GM19372 (cell line): ENCODE results near the gene SYNDIG1.

Experiments used
- ATAC-seq: cut with Tn5 transposase; IDR thresholded peaks from one replicate; pipeline ENCODE4 v1.9.1; 2021; ENCODE audit warnings: mild to moderate bottlenecking, low read depth, moderate library complexity; ENCODE audit not compliant: unreplicated experiment

The SYNDIG1 gene

DNA sequence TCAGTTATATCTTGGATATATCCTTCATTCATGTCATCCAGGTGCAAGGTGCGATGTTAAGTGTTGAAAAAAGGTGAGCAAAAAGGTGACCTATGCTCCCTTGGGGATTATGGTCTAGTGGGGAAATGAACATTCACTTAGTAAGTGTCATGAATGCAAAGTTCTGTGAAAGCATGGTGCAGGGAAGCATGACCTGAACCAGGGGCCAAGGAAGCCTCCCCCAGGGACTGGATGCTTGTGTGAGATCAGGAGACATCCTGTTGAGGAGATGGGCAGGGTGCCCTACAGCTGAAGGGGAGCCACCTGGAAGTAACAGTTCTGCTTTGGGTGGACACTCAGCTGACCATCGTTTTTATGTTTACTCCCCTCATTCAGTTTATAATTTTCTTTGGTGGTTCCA lies 179.5 kb downstream of the SYNDIG1 start:
- no peak for ATAC-seq

DNA sequence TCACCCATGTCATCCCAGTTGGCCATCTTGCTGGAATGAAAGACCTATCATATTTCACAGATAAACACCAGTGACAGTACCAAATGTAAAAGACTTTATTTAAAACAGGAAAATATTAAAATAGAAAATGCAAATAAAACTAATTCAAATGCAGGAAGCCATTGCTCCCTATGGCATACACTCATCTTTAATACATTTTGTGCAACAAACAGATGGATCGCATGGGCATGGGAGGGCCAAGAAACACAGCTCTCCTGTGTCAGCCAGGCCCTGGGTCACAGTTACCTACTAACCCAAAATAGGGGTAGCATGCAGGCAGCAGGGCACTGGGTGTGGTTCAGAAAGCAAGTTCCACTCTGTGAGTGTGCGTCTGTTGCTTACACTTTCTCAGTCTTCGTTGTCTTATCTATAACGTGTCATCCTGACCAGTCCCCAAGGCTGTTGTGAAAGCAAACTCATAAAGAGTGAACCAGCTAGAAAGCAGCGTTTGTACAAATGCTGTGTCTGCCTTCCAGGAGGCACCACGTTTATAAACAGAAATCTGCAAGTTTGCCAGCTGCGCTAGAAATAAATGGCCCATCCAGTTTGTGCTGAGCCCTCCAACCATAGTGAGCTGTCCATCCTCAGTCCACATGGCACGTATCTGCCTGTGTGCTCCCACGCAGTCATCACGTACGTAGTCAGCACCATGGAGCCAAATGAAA lies 180.5 kb downstream of the SYNDIG1 start:
- ATAC-seq, result no peak

DNA sequence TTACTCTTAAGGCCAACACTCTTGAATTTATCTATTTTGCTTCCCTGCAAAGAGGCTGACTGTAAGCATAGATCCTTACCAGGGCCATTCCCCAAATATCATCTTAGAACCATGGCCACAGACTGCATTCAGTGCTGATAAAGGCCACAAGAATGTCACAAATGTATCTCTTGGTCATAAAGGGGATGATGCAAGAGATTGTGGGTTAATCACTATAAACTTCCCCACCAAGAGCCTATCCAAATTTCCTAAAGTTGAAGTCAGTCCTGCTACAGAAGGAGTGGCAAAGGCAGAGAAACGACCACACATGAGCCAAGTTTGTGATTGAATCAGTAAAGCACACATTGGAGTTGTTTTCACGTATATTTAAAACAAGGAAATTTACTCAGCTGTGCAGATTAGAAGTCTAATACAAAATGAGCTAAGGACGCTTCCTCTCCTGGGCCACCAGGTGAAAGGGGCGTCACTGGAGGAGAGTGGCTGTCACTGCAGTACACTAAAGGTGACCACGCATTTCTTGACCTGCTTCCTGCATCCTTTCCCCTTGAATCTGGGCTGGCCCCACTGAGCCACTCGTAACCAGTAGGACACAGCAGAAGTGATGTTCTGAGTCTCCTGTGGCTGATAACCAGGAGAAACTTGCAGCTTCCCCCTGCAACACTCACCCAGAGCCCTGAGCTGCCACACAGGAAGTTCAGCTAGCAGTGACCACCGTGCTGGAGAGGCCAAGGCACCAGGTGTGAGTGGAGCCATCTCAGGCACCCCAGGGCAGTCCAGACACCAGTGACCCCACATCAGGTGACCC lies 181.9 kb downstream of the SYNDIG1 start:
- no peak for ATAC-seq

DNA sequence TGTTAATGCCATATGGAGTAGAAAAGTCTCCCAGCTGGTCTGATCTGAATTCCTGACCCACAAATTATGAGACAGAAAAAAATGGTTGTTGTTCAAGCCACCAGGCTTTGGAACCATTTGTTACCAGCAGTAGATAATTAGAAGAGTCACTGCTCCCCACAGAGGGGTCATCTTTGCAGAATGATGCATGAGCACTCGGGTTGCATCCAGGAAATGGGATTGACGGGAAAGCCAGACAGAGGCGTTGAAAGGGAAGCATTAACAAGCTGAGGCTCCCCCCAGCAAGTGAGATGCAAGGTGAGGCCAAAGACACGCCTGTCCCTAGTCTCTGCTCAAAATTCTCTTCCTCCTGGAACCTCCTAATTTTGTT lies 182.5 kb downstream of the SYNDIG1 start:
- ATAC-seq, result no peak

DNA sequence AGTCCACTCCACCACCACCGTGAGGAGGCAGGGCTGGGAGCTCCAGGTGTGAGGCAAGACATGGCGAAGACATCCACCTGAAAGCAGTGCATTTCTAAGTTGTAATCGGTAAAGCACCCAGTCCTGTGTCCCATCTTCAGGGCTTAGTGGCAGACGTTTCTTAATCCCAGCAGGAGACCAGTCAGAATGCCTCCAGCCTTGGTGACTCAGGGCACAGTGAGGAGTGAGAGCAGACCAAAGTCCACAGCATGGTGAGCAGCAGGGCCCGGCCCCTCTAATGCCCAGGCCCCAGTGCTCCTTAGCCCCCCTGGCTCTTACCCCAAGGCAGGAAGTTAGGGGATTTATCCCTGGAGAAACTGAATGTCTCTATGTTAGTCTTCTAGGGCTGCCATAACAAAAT lies 183.9 kb downstream of the SYNDIG1 start:
- ATAC-seq, result no peak

DNA sequence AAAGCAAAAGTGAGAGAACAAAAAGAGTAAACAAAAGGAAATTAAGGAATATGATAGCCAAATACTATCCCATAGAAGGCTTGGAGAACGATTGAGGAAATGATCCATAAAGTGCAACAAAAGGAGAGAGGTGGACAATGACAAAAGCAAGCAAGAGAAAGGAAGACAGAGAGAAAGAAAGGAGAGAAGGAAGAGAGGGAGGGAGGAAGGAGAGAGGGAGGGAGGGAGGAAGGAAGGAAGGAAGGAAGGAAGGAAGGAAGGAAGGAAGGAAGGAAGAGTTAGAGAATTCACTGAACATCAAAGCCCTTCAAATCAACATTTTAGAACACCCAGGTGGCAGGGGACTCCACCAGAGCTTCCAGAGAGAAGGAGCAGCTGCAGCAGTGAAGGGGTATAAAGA lies 185.0 kb downstream of the SYNDIG1 start:
- ATAC-seq, result no peak

DNA sequence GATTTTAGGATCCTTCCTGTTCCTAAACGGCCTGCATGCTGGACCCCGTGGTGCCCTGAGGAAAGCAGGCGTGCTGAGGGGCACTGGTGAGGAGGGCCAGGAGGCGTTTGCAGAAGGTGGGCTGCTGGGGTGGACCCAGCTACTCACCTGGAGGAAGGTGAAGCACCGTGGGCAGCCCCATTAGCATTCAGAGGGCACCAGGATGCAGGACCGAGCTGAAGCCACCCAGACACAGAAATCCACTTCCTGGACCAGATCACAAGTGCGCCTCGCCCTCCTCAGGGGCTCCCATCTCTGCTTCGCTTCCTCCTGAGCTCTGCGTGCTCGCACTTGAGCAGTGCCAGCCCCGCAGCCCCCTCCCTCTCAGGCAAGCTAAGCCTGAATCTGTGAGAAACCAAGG lies 187.0 kb downstream of the SYNDIG1 start:
- no peak for ATAC-seq

DNA sequence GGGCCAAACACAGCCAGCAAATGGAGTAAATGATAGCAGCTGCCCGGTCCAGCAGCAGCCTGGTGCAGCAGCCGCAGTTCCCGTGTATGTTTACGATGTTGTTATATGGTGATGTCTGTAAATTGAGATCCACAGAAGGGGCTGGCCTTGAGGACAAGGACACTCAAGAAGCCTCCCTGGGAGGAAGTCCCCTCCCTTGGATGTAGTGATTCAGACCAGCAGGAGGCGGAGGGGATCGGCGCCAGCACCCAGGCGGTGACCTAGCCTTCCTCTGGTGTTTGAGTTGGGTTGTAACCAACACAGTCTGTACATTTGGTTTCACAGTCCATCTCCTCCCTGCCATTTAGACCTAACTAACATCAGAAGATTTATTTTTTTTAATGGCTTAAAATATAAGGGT lies 187.8 kb downstream of the SYNDIG1 start:
- ATAC-seq, result no peak

DNA sequence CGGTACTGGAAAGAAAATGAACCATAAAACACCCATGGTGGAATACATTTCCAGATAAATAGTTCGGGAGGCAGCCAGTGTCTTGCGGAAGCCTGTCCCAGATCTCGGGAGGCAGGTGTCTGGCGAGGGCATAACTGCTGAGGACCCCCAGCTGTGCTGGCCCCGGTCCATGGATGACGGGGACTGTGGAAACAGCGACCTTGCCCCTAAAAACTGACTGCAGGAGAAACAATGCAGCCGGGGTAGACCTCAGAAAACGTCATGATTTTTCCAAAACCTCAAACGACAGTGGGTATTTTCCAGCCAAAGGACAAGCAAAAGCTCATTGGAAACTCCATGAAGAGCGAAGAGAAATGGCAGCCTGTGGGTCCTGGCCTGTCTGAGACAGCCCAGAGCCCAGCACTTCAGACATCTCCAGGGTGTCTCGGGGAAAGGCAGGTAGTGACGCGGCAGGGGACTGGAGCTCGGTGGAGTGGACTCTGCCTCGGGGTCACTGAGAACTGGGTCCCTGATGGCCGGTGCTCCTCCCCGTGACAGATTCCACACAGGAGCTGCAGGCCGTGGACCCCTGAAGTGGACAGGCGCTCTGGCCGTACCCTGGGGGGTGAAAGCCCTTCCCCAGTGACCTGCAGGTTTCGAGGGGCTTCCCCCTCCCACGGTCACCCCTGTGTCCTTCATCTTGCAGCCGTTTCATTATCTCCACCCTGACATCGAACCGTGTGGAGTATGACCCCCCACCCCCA lies 188.6 kb downstream of the SYNDIG1 start:
- ATAC-seq, result no peak

DNA sequence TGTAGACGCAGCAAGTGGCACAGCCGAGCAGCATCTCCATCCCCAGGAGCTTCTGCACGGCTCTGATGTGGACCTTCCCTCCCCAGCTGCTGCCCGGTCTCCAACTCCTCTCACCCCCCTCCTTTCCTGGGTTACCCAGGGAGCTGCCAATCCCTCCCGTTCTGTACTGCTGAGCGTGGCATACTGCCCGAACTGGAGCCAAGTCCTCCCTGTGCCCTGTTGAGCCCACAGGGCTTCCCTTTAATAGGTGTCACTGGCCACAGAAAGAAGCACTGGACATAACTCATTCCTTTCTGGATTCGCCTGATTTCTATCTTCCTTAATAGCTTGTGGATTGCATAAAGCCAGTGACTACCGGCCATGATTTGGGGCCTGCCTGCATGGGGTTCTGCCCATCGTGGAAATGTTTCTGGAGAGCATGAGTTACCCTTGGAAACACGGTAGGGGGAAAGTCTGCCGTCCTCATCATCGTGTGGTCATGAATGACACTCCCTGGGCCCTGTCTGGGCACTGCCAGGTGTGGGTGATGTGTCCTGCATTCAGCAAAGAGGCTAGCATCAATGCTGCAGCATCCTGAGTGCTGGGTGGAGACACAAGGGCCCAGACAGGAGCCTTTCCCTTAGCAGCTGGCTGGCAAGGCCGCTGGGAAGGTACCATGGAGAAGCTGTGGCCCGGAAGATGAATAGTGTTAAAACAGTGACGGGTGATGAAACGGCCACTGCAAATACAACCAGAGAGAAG lies 189.7 kb downstream of the SYNDIG1 start:
- ATAC-seq, result no peak

DNA sequence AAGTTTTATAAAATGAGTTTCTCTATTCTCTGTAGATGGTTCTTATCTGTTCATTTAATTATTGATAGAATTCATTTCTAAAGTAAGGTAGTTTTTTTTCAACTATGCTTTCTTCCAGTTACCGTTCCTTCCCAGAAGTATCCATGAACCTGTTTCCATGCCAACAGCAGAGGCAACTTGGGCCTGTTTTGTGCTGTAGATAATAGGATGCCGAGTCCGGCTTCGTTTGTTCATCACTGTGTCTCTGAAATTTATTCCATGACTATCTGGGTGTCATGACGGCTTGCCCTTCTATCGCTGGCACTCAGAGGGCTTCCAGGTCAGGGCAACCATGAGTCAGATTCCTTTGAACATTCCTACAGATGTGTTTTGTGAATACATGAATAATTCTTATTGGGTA lies 190.4 kb downstream of the SYNDIG1 start:
- ATAC-seq, result no peak

DNA sequence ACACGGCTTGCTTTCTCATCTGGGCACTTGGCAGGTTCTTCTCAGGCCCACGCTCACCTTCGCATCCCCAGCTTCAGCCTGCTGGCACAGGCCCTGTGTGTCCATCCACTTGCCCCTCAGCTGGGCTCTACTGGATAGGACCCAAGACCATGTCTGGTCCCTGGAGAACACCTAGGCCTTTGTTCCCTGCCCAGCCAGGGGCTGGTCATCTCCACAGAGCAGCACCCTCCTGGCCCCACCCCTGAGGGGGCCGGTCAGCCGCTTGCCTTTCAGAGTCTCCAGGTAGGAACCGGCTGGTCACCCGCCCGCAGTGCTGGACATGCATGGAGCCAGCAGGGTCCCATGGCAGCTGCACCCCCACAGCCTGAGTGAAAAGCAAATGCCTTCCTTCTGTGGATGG lies 191.2 kb downstream of the SYNDIG1 start:
- no peak for ATAC-seq

DNA sequence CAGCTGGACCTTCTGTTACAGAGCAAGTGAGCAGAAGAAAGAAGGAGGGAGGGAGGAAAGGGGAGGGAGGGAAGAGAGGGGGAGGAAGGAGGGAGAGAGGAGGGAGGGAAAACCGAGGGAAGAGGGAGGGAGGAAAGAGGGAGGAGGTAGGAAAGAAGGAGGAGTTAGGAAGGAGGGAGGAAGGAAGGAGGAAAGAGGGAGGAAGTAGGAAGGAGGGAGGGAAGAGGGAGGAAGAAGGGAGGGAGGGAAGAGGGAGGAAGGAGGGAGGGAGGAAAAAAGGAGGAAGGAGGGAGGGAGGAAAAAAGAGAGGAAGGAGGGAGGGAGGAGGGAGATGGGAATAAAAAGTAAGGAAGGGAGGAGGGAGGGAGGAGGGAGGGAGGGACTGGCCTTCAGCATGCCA lies 191.8 kb downstream of the SYNDIG1 start:
- ATAC-seq, result no peak

DNA sequence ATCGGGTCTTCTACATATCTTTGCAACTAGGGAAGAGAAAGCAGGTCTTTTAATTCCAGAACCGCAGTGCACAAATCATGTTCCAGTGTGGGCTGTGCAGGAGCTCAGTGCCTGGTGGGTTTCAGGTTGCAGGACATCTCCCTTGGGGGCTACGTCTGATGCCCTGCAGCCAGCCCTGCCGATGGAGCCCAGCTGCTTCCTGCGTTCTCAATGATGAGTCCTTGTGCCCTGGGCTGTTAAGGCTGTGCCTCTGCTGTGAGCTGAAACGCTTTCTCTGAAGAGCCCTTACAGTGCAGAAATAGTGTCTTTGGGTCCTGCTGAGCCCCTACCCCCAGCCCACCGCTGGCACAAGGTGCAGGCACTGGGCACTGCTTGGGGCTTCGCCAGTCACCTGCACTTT lies 192.9 kb downstream of the SYNDIG1 start:
- ATAC-seq, result no peak

DNA sequence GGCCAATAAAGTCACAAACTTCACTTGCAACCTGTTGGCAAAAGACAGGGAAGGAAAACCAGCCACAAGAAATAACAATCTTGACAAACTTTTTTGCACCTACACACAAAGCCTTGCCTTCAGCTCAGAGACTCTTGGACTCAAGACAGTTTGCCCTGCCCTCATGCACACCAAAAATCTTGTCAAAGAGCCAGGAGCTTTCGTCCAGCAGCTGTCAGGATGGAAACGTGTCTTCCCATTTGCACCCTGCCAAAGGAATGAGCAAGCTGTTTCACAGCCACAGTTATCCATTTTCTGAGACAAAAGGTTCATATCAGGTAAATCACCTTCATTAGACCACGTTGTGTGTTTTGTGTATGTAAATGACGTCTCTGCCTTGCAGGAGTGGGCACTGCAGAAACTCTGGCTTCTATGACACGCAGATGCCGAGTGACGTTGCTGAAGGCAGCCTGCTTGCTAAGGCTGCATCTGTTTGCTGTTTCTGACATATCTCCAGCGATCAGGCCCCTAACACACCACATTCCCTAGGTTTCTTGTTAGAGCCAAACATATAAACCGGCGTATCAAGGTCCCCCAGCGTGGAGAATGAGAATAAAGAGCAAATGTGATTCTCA lies 193.4 kb downstream of the SYNDIG1 start:
- no peak for ATAC-seq

DNA sequence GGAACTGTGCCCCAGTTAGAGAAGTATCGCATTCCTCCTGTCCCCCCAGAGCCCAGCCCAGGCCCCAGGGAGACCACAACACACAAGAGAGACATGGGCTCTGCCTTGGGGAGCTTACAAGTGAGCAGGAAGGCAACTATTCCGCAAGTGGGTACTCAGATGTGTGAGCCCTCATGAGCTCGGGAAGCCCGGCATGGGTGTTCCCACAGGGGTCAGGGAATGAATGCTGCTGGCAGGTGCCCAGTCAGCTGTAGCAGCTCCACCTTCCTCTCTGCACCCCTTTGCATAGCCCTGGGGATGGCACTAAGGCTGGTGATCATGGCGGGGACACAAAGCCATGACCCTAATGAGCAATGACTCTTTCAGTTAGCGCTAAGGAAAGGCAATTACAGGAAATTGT lies 194.1 kb downstream of the SYNDIG1 start:
- no peak for ATAC-seq

DNA sequence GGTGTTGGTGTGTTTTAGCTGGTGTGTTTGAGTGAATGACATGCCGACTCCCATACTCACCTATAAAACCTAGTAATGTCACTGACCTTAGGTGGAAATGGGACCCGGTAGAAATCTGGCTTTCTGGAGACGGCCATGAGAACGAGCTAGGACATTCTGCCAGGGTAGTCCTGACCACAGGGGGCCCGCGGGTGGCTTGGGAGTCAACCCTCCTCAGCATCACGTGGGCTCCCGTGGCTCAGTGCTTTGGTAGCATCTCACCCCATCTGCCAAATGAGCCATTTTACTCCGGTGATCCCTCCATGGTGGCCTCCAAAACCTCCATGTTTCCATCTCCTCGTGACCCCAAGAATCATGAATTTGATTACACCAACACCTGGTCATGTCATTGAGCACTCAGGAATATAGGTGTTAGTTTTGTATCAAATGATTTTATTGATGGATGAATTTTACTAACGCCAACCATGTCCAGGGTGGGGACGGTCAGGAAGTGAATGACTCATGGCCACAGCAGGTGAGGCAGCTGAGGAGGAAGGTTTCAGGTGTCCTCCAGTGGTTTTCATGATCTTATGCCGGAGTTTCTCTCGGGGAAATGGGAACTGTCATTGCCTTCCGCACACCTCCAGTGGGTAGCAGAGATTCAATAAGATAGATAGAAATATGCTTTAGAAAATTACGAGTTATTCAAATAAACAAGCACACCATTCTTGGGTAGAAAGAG lies 195.0 kb downstream of the SYNDIG1 start:
- no peak for ATAC-seq

DNA sequence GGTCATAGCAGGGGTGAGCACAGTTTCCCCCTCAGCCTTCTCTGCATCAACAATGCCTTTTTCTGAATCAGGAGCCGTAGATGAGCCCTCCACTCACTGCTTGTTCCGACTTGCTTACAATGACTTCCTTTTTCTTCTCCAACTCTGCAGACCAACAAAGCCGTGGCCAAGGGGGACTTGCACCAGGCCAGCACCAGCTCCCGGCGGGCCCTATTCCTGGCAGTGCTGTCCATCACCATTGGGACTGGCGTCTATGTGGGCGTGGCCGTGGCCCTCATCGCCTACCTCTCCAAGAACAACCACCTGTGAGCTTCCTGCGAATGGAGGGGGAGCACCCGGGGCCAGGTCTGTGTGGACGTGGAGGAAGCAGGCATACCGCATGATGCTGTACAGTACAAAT lies 195.8 kb downstream of the SYNDIG1 start:
- ATAC-seq, result no peak

DNA sequence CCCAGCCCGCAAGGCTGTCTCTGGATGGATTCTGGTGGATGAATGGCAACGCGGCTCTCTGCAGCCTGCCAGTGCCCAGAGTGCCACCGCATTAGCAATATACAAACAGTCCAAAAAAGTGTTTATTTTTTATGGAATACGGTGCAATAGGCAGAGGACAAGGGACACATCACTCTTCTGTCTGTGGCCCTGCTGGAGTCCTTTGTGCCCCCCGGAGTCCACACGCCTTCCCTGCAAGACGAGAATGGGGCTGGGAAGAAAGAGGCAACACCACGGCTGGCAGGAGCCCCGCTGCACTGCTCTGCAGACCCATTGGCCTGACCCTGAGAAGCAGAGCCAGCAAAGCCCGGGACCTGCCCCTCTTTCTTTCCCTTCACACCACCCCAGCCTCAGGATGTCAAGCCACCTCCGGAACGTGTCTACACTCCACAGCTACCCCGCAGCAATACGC lies 196.3 kb downstream of the SYNDIG1 start:
- no peak for ATAC-seq
